HepG2 (cell line): ENCODE measurements around the gene TMEM240. TPM values are rescaled to one million over a fixed set of nuclear protein-coding genes. Genes with fewer than 3 reads are reported as not detected.

Experiments
- FUBP1 ChIP-seq: sonication (generic); formaldehyde crosslinking; IDR thresholded peaks from 2 replicates; pipeline ENCODE4 v1.5.1; 2020; ENCODE audit warnings: missing genetic modification reagents, mild to moderate bottlenecking, borderline replicate concordance
- ISL2 ChIP-seq: sonication (generic); formaldehyde crosslinking; IDR thresholded peaks from 2 replicates; pipeline ENCODE4 v1.5.0; 2020; ENCODE audit warnings: missing genetic modification reagents
- SIX1 ChIP-seq: sonication (generic); formaldehyde crosslinking; IDR thresholded peaks from 2 replicates; pipeline ENCODE4 v1.4.0; 2020; ENCODE audit warnings: missing genetic modification reagents, borderline replicate concordance
- TBL1XR1 ChIP-seq: fragments of 150-350 bp; IDR thresholded peaks from 2 replicates; pipeline ENCODE4 v1.6.1; 2014; ENCODE audit warnings: borderline replicate concordance, low read length; ENCODE audit not compliant: partially characterized antibody
- ZBTB44 ChIP-seq: sonication (generic); formaldehyde crosslinking; IDR thresholded peaks from 2 replicates; pipeline ENCODE4 v1.4.0; 2020; ENCODE audit warnings: missing genetic modification reagents
- ZFP41 ChIP-seq: sonication (generic); formaldehyde crosslinking; IDR thresholded peaks from 2 replicates; pipeline ENCODE4 v1.4.0; 2020; ENCODE audit warnings: mild to moderate bottlenecking, missing genetic modification reagents, borderline replicate concordance
- ZNF136 ChIP-seq: sonication (generic); formaldehyde crosslinking; IDR thresholded peaks from 2 replicates; pipeline ENCODE4 v1.8.1; 2022; ENCODE audit warnings: low read depth, mild to moderate bottlenecking, moderate library complexity, missing genetic modification reagents
- ZNF280D ChIP-seq: sonication (generic); formaldehyde crosslinking; IDR thresholded peaks from 2 replicates; pipeline ENCODE4 v1.5.1; 2020; ENCODE audit warnings: mild to moderate bottlenecking, missing genetic modification reagents
- ZNF296 ChIP-seq: sonication (generic); formaldehyde crosslinking; conservative IDR thresholded peaks from 2 replicates; pipeline ENCODE4 v1.5.0; 2020; ENCODE audit warnings: mild to moderate bottlenecking, missing genetic modification reagents
- ZNF614 ChIP-seq: IDR thresholded peaks from 2 replicates; pipeline ENCODE4 v1.6.1; 2018; ENCODE audit warnings: missing biosample characterization, missing genetic modification reagents, inconsistent platforms, borderline replicate concordance
- ZNF713 ChIP-seq: sonication (generic); formaldehyde crosslinking; IDR thresholded peaks from 2 replicates; pipeline ENCODE4 v1.4.0; 2020; ENCODE audit warnings: mild to moderate bottlenecking, missing genetic modification reagents
- polyA plus RNA-seq, 8 experiments: library from polyadenylated mRNA; depleted of rRNA in 3 of 8; stranded (reverse) in 7 of 8; unstranded in 1 of 8; fragments of >200 nt; fragmentation: Illumina TruSeq in 4 of 8; extraction: Trizol in 4 of 8; gene quantifications; 2 replicates each; pipeline versions ENCODE4 v1.2.1 to v1.2.3, GENCODE V29; 2011 to 2016; ENCODE audit warnings: low read depth in 4 of 8, missing spikeins in 1 of 8, mixed read lengths in 1 of 8; ENCODE audit not compliant: insufficient read depth in 1 of 8
- total RNA-seq, 5 experiments: library from RNA; depleted of rRNA; stranded (reverse); fragments of >200 nt; fragmentation: Illumina TruSeq; extraction: Trizol; gene quantifications; 2 replicates each; pipeline ENCODE4 v1.2.3, GENCODE V29; 2016; ENCODE audit warnings: low read depth in 1 of 5
- TF ChIP-seq, protein P1 (sequence below): sonication (generic); formaldehyde crosslinking; conservative IDR thresholded peaks from 2 replicates; pipeline ENCODE4 v1.4.0; 2020; ENCODE audit warnings: mild to moderate bottlenecking, missing genetic modification reagents, moderate library complexity
- TF ChIP-seq, protein P2 (sequence below): IDR thresholded peaks from 2 replicates; pipeline ENCODE4 v1.6.1; 2016; ENCODE audit warnings: mild to moderate bottlenecking, missing biosample characterization, missing genetic modification reagents
- TF ChIP-seq, protein P3 (sequence below): sonication (generic); formaldehyde crosslinking; IDR thresholded peaks from 2 replicates; pipeline ENCODE4 v1.4.0; 2020; ENCODE audit warnings: missing genetic modification reagents

Gene TMEM240
- total and polyA plus RNA-seq, 2 of the 13 experiments (the other 11 are each of a cell fraction or from before 2014, with no cell fraction given) = 0.17 TPM; not detected in 1

GRCh38 chr1:1573843-1574720 is 33.7 kb upstream of the TMEM240 start (continued):
- TF ChIP-seq ZNF280D (no peak), TBL1XR1 (no peak), ZNF713 (CRISPR knock-in tag) (no peak), ZNF614 (CRISPR knock-in tag) (no peak), FUBP1 (no peak), ZFP41 (CRISPR knock-in tag) (no peak; the same call in 1 of the 2 replicates), ZNF296 (no peak), ZNF136 (CRISPR knock-in tag) (no peak), ISL2 (CRISPR knock-in tag) (no peak; the same call in 1 of the 2 replicates), SIX1 (no peak), ZBTB44 (no peak)
- TF ChIP-seq, protein P1, sequence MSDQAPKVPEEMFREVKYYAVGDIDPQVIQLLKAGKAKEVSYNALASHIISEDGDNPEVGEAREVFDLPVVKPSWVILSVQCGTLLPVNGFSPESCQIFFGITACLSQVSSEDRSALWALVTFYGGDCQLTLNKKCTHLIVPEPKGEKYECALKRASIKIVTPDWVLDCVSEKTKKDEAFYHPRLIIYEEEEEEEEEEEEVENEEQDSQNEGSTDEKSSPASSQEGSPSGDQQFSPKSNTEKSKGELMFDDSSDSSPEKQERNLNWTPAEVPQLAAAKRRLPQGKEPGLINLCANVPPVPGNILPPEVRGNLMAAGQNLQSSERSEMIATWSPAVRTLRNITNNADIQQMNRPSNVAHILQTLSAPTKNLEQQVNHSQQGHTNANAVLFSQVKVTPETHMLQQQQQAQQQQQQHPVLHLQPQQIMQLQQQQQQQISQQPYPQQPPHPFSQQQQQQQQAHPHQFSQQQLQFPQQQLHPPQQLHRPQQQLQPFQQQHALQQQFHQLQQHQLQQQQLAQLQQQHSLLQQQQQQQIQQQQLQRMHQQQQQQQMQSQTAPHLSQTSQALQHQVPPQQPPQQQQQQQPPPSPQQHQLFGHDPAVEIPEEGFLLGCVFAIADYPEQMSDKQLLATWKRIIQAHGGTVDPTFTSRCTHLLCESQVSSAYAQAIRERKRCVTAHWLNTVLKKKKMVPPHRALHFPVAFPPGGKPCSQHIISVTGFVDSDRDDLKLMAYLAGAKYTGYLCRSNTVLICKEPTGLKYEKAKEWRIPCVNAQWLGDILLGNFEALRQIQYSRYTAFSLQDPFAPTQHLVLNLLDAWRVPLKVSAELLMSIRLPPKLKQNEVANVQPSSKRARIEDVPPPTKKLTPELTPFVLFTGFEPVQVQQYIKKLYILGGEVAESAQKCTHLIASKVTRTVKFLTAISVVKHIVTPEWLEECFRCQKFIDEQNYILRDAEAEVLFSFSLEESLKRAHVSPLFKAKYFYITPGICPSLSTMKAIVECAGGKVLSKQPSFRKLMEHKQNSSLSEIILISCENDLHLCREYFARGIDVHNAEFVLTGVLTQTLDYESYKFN (CRISPR knock-in tag) = no peak
- TF ChIP-seq, protein P2, sequence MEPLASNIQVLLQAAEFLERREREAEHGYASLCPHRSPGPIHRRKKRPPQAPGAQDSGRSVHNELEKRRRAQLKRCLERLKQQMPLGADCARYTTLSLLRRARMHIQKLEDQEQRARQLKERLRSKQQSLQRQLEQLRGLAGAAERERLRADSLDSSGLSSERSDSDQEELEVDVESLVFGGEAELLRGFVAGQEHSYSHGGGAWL (CRISPR knock-in tag) = no peak; the same call in 1 of the 2 replicates
- TF ChIP-seq, protein P3, sequence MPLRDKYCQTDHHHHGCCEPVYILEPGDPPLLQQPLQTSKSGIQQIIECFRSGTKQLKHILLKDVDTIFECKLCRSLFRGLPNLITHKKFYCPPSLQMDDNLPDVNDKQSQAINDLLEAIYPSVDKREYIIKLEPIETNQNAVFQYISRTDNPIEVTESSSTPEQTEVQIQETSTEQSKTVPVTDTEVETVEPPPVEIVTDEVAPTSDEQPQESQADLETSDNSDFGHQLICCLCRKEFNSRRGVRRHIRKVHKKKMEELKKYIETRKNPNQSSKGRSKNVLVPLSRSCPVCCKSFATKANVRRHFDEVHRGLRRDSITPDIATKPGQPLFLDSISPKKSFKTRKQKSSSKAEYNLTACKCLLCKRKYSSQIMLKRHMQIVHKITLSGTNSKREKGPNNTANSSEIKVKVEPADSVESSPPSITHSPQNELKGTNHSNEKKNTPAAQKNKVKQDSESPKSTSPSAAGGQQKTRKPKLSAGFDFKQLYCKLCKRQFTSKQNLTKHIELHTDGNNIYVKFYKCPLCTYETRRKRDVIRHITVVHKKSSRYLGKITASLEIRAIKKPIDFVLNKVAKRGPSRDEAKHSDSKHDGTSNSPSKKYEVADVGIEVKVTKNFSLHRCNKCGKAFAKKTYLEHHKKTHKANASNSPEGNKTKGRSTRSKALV (CRISPR knock-in tag) = no peak
